Adipose tissue (tissue), 3 donors: ENCODE data around the gene RFX3. TPM values are rescaled to one million over a fixed set of nuclear protein-coding genes. Genes with fewer than 3 reads are reported as not detected.

Experiments
- H3K27ac ChIP-seq: one replicate; pipeline ENCODE4 v1.5.1; 2013; ENCODE audit warnings: low read depth, low read length
- WGBS, 3 donors: extraction: QIAGEN DNeasy Blood & Tissue Kit; methylation state at CpG; one replicate each; pipeline ENCODE4 v1.1.7; 2013; 5-methylcytosine and 5-hydroxymethylcytosine counted together
- polyA plus RNA-seq, 3 donors: library from polyadenylated mRNA; stranded (reverse); fragments of 200-250 nt; gene quantifications; one replicate each; pipeline ENCODE4 v1.2.3, GENCODE V29; 2013
- donor health status: healthy with polysubstance abuse.
- donor health status: Bipolar disorder and iron deficiency.
- donor health status: healthy.

RFX3 gene
- polyA plus RNA-seq, result 1 to 10 TPM in 2 of 3 donors, under 1 TPM in 1; 0.79 to 1.3 (median 1.0) TPM

- 0 to 1% (median 0%) methylated on average over 15 to 24 of the region's 24 CpGs for WGBS, 3 donors
- H3K27ac ChIP-seq, result peak within 1 kb of the TSS; percentile 99
Observed at GRCh38 chr9:3525836-3526164, at the start of gene RFX3. RFX3 (minus strand) TSS chr9:3526001; CDS start chr9:3395588, 130,413 bp downstream.

- WGBS, 3 donors, result 76 to 94% (median 92%) methylated on average over 1 of the region's 1 CpG
- H3K27ac ChIP-seq, result no peak overlapping the region
Observed at GRCh38 chr9:3571500-3571899, 45.7 kb upstream of the RFX3 start.

DNA sequence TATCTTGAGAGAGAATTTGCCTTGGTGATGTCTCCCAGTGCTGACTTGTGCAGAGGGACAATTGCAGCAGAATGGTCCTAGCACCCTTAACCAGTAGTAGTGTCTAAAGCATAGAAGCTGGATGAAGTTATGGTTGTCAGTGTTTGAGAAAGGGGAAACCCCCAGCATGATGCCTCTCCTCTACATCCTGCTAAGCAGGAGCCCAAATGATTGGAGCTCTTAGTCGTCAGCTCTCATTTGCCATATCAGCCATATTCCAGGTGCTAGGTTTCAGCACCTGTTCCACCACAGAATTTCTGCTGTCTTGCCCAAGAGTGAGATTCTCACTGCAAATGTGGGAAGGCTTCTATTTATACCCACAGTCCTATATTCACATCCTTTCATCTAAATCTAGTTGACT is 43.7 kb upstream of the RFX3 start:
- no peak overlapping the region for H3K27ac ChIP-seq
- 98 to 100% (median 100%) methylated on average over 1 of the region's 1 CpG for WGBS, 3 donors

DNA sequence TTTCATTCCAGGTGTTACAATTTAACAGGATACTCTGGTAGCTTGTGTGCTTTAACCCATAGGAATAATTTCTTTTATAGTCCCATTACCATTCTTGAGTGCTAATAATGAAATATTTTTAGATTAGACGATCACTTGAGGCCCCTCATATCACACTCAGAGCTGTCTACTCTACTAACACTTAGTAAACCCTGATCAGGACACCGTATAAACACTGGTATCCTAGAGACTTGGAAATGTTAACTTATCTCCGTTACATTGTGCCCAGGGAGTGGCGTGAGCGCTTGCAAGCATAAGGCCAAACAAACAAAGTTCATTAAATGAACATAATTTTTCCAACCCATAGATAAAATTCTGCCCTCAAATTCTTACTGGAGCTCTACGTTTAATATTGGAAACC is 42.2 kb upstream of the RFX3 start:
- H3K27ac ChIP-seq, result no peak overlapping the region
- 85 to 90% (median 90%) methylated on average over 6 of the region's 6 CpGs for WGBS, 3 donors

GRCh38 chr9:3553076-3553765 is 27.4 kb upstream of the RFX3 start:
- WGBS, 3 donors, result 74 to 85% (median 84%) methylated on average over 3 of the region's 3 CpGs
- H3K27ac ChIP-seq, result no peak overlapping the region

GRCh38 chr9:3549225-3549624 is 23.4 kb upstream of the RFX3 start:
- no peak overlapping the region for H3K27ac ChIP-seq

DNA sequence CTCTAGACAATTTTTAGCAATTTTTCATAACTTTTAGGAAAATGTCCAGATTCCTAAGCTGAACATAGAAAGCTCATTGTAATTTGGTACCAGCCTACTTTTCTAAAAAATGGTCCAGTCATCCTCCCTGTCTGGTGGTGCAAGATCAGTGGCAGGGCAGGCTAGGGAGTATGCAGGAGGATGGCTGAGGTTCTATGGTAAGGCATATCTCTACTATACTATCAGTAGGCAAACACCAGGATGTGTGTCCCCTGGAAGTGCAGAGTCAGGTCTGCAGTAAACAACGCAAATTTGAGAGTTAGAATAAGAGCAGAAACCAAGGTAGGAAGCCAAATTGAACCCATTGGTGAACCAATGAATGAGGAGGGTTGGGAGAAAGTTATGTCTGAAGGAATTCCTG is 22.8 kb upstream of the RFX3 start:
- 78 to 97% (median 93%) methylated on average over 1 of the region's 1 CpG for WGBS, 3 donors
- H3K27ac ChIP-seq, result no peak overlapping the region

DNA sequence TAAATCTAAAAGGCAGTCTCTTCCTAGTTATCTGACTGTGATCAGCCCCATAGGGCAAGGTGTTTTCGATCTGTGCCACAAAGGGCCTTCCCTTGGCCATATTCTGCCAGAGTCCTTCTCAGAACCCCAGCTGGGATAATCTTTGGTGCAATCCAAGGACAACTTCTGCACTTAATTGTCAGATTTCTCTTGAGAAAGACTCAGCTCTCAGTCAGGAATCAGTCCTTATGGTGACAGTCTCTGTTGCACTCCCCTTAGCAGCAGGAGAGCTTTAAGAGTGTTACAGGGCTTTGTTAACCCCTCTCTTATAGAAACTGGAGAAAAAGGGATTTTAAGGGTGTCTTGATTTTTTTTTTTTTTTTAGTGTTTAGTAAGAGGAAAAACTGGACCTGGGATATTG is 15.4 kb upstream of the RFX3 start:
- 91 to 97% (median 95%) methylated on average over 1 of the region's 1 CpG for WGBS, 3 donors

GRCh38 chr9:3534614-3535404 is 9.0 kb upstream of the RFX3 start:
- no peak overlapping the region for H3K27ac ChIP-seq
- WGBS, 3 donors, result 81 to 87% (median 82%) methylated on average over 6 of the region's 6 CpGs

More for the DNA sequence above, 15.4 kb upstream of the RFX3 start:
- H3K27ac ChIP-seq, result no peak overlapping the region

DNA sequence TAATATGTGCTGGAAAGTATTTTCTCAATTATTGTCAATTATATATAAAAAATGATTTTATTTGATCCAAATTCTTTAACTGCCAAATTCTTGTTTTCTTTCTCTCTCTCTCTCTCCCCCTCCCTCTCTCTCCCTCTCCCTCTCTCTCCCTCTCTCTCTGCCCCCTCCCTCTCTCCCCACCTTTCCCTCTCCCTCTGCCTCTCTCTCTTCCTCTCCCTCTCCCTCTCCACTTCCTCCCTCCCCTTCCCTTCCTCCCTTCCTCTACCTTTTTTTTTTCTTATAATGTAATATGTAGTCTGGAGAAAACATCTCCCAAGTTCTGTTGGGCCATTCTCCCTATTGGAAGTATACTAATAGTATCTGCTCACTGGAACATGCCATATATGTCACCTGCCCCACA is 6.4 kb upstream of the RFX3 start:
- no peak overlapping the region for H3K27ac ChIP-seq

DNA sequence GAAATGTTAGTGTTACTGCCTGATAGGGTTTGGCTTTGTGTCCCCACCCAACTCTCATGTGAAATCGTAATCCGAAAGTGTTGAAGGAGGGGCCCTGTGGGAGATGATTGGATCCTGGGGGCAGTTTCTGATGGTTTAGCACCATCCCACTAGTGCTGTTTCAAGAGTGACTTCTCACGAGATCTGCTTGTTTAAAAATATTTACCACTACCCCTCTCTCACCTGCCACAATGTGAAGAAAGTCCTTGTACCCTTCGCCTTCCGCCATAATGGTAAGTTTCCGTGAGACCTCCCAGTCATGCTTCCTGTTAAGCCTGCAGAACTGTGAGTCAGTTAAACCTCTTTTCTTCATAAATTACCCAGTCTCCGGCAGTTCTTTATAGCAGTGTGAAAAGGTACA is 2.6 kb upstream of the RFX3 start:
- no peak overlapping the region for H3K27ac ChIP-seq
- 51 to 85% (median 67%) methylated on average over 7 of the region's 7 CpGs for whole genome bisulfite sequencing, 3 donors

- 8 to 15% (median 13%) methylated on average over 19 of the region's 19 CpGs for WGBS, 3 donors
- peak overlapping the region; percentile 99 for H3K27ac ChIP-seq
Observed at GRCh38 chr9:3526997-3527940, 1.5 kb upstream of the RFX3 start.

DNA sequence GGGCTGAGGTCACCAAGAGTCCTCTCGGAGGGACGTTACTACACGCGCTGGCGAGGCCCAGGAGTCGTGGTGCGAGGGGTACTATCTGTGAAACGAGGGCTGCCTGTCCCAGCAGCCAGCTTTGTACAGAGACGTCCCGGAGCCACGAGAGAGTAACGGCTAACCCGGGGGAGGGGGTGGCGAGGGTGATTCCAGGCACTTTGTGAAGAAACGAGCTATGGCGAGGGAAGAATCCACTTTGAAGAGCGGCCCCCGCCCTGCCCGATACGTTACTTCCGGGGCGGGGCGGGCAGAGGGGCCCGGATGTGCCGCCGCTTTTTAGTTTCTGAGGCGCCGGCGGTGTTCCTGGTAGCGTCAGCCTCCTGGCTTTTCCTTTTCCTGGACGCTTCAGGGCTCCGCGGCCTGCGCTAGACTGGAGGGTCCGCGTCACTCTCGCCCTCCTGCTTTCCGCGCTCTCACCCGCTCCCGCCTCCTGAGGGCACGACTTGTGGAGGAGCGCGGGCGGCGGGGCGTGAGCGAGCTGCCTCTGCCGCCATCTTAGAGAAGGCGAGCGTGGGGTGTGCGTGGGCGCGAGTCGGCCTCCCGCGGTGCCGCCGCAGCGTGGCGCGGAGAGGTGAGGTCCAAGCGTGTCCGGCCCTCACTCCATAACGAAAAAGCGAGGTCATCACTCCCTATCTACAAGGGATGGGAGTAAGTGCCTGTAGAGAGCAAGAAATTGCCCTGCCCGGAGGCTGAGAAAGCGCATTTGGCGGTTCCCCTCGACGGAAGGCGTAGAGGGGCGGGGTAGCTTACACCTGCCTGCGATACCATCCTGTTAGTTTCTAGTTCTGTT is 580 bp upstream of the RFX3 start:
- peak overlapping the region; percentile 99 for H3K27ac ChIP-seq
- 0 to 1% (median 0%) methylated on average over 71 to 74 of the region's 74 CpGs for WGBS, 3 donors

- 0 to 1% (median 0%) methylated on average over 43 of the region's 43 CpGs for WGBS, 3 donors
- H3K27ac ChIP-seq, result no peak overlapping the region
Observed at GRCh38 chr9:3525096-3525835, 535 bp downstream of the RFX3 start.

GRCh38 chr9:3521966-3522365 is 3.8 kb downstream of the RFX3 start:
- WGBS, 3 donors, result 94 to 100% (median 95%) methylated on average over 1 of the region's 1 CpG
- H3K27ac ChIP-seq, result no peak overlapping the region

- H3K27ac ChIP-seq, result no peak overlapping the region
- 83 to 92% (median 90%) methylated on average over 4 of the region's 4 CpGs for WGBS, 3 donors
Observed at GRCh38 chr9:3520564-3520963, 5.2 kb downstream of the RFX3 start.

GRCh38 chr9:3517377-3518048 is 8.3 kb downstream of the RFX3 start:
- no peak overlapping the region for H3K27ac ChIP-seq
- 87 to 98% (median 93%) methylated on average over 3 of the region's 3 CpGs for WGBS, 3 donors
